Stomach (tissue), 9 donors: ENCODE results near the gene OSBPL2. TPM values are rescaled to one million over a fixed set of nuclear protein-coding genes. Genes with fewer than 3 reads are reported as not detected.

Experiments used
- DNase-seq, 2 donors: peaks; one replicate each; pipeline versions ENCODE4 v3.0.0 to v3.0.0-alpha.2; 2013 to 2019
- H3K27ac ChIP-seq, 5 donors: fragments of 200-600 bp in 4 of 5; sonication (generic) in 4 of 5; one replicate each; pipeline ENCODE4 v1.5.1; 2013 to 2019; ENCODE audit warnings: mild to moderate bottlenecking in 1 of 5, moderate library complexity in 1 of 5
- H3K27me3 ChIP-seq, 3 donors: fragments of 200-600 bp; sonication (generic); one replicate each; pipeline ENCODE4 v1.5.1; 2017 to 2019; ENCODE audit warnings: mixed run types in 1 of 3
- H3K36me3 ChIP-seq, 4 donors: fragments of 200-600 bp; sonication (generic); 1 replicate in 3 of 4; 2 replicates in 1 of 4; pipeline ENCODE4 v1.5.1; 2016 to 2019
- H3K4me1 ChIP-seq, 4 donors: fragments of 200-600 bp; sonication (generic); one replicate each; pipeline ENCODE4 v1.5.1; 2016 to 2019
- H3K4me3 ChIP-seq, 4 donors: fragments of 200-600 bp; sonication (generic) in 3 of 4; one replicate each; pipeline ENCODE4 v1.5.1; 2016 to 2019; ENCODE audit warnings: mild to moderate bottlenecking in 1 of 4
- H3K9me3 ChIP-seq, 4 donors: fragments of 200-600 bp; sonication (generic); one replicate each; pipeline ENCODE4 v1.5.1; 2016 to 2019
- CTCF ChIP-seq, 7 experiments: fragments of 450-650 bp in 4 of 7; fragments of 200-600 bp in 3 of 7; sonication (generic) in 3 of 7; IDR thresholded peaks; one replicate each; pipeline ENCODE4 v1.5.1; 2016 to 2019; ENCODE audit warnings: antibody characterized with exemption in 7 of 7, control low read depth in 2 of 7, mild to moderate bottlenecking in 1 of 7
- EP300 ChIP-seq: sonication (generic); formaldehyde crosslinking; IDR thresholded peaks from one replicate; pipeline ENCODE4 v1.6.1; 2017; ENCODE audit warnings: antibody characterized with exemption
- POLR2A ChIP-seq, 4 donors: fragments of 450-650 bp; IDR thresholded peaks; one replicate each; pipeline ENCODE4 v1.6.1; 2016; ENCODE audit warnings: antibody characterized with exemption in 4 of 4, control low read depth in 2 of 4, mild to moderate bottlenecking in 1 of 4, moderate library complexity in 1 of 4
- POLR2AphosphoS5 ChIP-seq, 3 donors: sonication (generic); formaldehyde crosslinking; IDR thresholded peaks; one replicate each; pipeline ENCODE4 v1.6.1; 2016; ENCODE audit warnings: antibody characterized with exemption in 3 of 3
- WGBS, 5 donors: extraction: QIAGEN DNeasy Blood & Tissue Kit in 3 of 5; methylation state at CpG; one replicate each; pipeline versions ENCODE4 v1.1.5 to v1.1.7; 2013 to 2018; 5-methylcytosine and 5-hydroxymethylcytosine counted together
- intact Hi-C: fragments of 100-400 bp; cut with DNase I; formaldehyde crosslinking; loops from one replicate; pipeline ENCODE4 v1.15.1; 2023; ENCODE audit warnings: low total_unique reads
- polyA plus RNA-seq, 3 donors: library from polyadenylated mRNA; stranded (reverse); fragments of 200-250 nt; gene quantifications; one replicate each; pipeline ENCODE4 v1.2.3, GENCODE V29; 2013
- total RNA-seq, 5 donors: library from RNA; depleted of rRNA; stranded (reverse); fragments of >200 nt; gene quantifications; one replicate each; pipeline versions ENCODE4 v1.1.0 to v1.2.3, GENCODE V29; 2014 to 2016
- donor health status: healthy with polysubstance abuse.
- donor health status: Bipolar disorder and iron deficiency.
- donor health status: healthy.

The OSBPL2 gene
- total and polyA plus RNA-seq, 8 donors, result 15.1 to 83.4 (median 36.7) TPM

DNA sequence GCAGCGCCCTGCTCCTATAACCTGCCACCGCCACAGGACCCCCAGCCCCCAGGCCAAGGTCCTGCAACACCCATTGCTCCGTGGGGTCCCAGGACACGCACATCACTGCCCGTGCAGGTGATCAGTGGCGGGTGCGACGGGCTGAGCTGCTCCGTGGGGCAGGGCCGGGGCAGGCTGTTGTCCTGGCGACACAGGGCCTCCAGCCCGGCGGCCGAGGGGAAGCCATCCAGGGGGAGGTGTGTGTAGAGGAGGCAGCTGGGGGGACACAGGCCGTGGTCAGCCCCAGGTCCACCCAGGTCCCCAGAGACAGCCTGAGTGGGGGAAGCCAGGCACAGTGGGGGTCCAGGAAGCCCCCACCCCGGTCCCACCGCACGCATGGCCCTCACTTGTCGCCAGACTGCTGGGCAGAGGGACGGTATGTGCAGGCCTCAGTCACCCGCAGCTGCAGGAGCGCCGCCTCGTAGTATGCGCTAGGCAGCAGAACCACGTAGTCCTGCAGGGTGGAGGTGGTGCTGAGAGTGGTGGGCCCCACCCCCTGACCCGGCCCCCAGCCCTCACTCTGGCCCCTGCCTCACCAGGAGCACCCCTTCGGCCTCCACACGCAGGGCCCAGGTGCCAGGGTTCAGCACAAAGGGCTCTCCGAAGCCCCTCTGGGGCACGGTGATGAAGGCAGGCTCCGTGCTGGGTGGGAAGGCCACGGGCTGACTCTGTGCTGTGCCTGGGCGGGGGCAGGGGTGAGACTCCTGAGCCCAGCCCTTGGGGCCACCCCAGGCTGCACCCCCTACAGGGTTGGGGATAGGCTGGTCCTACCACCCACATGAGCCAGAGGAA is 94.9 kb downstream of the OSBPL2 start:
- Histone ChIP-seq H3K4me1 (no peaks in the 10 kb centered on the region), H3K9me3 (no peaks in the 10 kb centered on the region), H3K36me3 (peaks cover 77 to 100% (median 96%) of the 10 kb centered on the region in 4 donors), H3K27me3 (no peaks in the 10 kb centered on the region), H3K27ac (no peak overlapping the region), H3K4me3 (no peak overlapping the region)
- 89 to 98% (median 94%) methylated on average over 15 to 34 of the region's 34 CpGs for WGBS, 5 donors
- intact Hi-C loops, result no loop called here
- TF ChIP-seq POLR2A (IDR thresholded peaks at IDR 0.05), result no peak
- TF ChIP-seq POLR2AphosphoS5 (IDR thresholded peaks at IDR 0.05), result no peak
- no peak for TF ChIP-seq EP300
- TF ChIP-seq CTCF (IDR thresholded peaks at IDR 0.05), result no peak
- no peak for DNase-seq

DNA sequence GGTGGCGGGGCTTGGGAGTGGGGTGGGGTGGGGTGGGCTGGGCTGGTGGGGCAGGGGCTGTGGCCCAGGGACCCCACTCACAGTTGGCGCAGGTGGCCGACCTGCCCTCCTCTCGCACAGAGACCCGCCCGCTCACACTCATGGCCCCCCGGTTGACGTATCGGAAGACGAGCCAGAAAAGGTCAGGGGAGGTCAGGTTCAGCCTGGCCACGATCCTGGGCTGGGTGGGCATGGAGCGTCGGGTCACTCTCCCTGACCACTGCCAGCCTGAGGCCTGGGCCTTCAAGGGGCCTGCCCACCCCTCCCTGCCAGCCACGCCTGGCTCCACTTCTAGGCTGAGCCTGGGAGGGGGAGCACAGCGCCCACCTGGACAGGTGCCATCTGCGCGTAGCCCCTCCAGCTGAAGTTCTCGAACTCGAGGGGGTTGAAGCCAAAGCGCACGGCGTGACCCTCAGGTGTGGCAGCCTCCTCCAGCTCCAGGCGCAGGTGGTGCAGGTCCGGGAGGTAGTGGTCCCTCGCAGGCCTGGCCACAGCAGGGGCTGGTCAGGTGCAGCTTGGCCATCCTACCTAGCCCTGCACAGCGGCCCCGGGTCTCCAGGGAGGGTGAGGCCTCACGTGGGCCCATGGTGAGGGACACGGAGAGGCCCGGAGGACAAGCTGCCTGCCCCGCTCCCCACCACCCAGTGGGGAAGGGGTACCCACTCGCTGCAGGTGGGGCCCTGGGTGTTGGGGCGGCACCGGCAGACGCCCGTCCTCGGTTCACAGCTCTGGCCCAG is 95.7 kb downstream of the OSBPL2 start:
- Histone ChIP-seq H3K9me3 (no peaks in the 10 kb centered on the region), H3K36me3 (peaks cover 73 to 100% (median 95%) of the 10 kb centered on the region in 4 donors), H3K4me1 (no peaks in the 10 kb centered on the region), H3K27me3 (no peaks in the 10 kb centered on the region), H3K4me3 (no peak overlapping the region), H3K27ac (no peak overlapping the region)
- TF ChIP-seq POLR2A (IDR thresholded peaks at IDR 0.05) (no peak), EP300 (no peak), CTCF (IDR thresholded peaks at IDR 0.05) (no peak), POLR2AphosphoS5 (IDR thresholded peaks at IDR 0.05) (no peak)
- intact Hi-C loops, result no loop called here
- 80 to 89% (median 87%) methylated on average over 13 to 37 of the region's 37 CpGs for WGBS, 5 donors
- DNase-seq, result no peak

DNA sequence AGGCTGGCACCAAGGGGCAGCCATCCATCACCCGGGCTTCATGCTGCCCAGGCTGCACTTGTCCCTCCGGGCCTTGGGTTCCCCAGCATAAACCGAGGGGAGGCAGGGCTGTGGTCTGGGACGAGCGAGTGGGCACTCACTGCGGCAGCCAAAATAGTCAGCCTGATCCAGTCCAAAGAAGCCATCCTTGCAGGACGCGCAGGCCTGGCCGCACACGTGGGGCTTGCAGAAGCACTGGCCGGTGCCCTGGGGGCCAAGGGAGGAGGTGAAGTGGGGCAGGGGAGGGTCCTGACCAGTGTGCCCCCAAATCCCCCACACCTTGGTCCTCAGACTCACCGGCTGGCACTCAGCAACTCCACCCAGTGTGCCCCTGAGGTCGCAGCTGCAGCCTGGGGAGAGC is 96.6 kb downstream of the OSBPL2 start:
- TF ChIP-seq CTCF (IDR thresholded peaks at IDR 0.05) (no peak), EP300 (no peak), POLR2A (IDR thresholded peaks at IDR 0.05) (no peak), POLR2AphosphoS5 (IDR thresholded peaks at IDR 0.05) (no peak)
- H3K9me3 ChIP-seq, result no peaks in the 10 kb centered on the region
- peaks cover 67 to 99% (median 94%) of the 10 kb centered on the region in 4 donors for H3K36me3 ChIP-seq
- no peak for DNase-seq
- H3K27ac ChIP-seq, result no peak overlapping the region
- intact Hi-C loops, result no loop called here
- 77 to 95% (median 90%) methylated on average over 8 to 13 of the region's 13 CpGs for WGBS, 5 donors
- no peaks in the 10 kb centered on the region for H3K27me3 ChIP-seq
- no peaks in the 10 kb centered on the region for H3K4me1 ChIP-seq
- no peak overlapping the region for H3K4me3 ChIP-seq

DNA sequence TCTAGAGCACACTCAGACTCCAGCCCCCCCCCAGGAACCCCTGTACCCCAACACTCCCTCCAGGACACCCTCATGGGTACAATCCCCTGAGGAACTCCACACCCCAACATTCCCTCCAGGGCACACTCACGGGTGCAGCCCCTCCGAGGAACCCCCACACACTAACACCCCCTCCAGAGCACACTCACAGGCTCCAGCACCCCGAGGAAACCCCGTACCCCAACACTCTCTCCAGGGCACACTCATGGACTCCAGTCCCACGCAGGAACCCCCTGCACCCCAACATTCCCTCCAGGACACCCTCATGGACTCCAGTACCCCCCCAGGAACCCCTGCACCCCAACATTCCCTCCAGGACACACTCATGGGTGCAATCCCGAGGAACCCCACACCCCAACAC is 97.2 kb downstream of the OSBPL2 start:
- intact Hi-C loops, result no loop called here
- Histone ChIP-seq H3K27ac (no peak overlapping the region), H3K36me3 (peaks cover 64 to 98% (median 94%) of the 10 kb centered on the region in 4 donors), H3K4me1 (no peaks in the 10 kb centered on the region), H3K9me3 (no peaks in the 10 kb centered on the region), H3K27me3 (no peaks in the 10 kb centered on the region), H3K4me3 (no peak overlapping the region)
- no peak for DNase-seq
- TF ChIP-seq EP300, result no peak
- TF ChIP-seq POLR2AphosphoS5 (IDR thresholded peaks at IDR 0.05), result no peak
- WGBS, 5 donors, result 90 to 95% (median 94%) methylated on average over 6 of the region's 6 CpGs
